G401.6 (cell line): ENCODE data around the gene PSPN.

Source experiments
- FAIRE-seq: peaks from 2 replicates; lab custom pipeline; 2012; peaks lifted over from hg19 to GRCh38; lab: Jason Lieb, UNC

Gene PSPN, protein sequence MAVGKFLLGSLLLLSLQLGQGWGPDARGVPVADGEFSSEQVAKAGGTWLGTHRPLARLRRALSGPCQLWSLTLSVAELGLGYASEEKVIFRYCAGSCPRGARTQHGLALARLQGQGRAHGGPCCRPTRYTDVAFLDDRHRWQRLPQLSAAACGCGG

DNA sequence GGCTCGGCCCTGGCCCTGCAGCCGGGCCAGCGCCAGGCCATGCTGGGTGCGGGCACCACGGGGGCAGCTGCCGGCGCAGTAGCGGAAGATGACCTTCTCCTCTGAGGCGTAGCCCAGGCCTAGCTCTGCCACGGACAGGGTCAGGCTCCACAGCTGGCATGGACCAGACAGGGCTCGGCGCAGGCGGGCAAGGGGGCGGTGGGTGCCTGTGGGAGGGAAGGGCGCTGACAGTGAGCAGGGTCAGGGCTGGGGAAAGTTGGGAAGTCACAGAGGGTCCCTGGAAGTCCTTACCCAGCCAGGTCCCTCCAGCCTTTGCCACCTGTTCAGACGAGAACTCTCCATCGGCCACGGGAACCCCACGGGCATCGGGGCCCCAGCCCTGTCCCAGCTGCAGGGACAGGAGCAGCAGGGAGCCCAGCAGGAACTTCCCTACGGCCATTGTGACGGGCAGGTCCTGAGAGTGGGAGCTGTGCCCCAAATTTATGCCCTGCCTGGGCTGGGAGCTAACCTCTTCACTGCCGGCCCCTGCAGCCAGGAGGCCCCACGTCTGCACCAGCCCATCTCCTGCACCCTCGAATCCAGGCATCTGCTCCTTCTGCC, at the start of gene PSPN:
Gene PSPN, minus strand, starts transcription at position 523 of the 600 bp plus-strand sequence. Its CDS starts 84 bp downstream, at position 439.
- no peak for FAIRE-seq

DNA sequence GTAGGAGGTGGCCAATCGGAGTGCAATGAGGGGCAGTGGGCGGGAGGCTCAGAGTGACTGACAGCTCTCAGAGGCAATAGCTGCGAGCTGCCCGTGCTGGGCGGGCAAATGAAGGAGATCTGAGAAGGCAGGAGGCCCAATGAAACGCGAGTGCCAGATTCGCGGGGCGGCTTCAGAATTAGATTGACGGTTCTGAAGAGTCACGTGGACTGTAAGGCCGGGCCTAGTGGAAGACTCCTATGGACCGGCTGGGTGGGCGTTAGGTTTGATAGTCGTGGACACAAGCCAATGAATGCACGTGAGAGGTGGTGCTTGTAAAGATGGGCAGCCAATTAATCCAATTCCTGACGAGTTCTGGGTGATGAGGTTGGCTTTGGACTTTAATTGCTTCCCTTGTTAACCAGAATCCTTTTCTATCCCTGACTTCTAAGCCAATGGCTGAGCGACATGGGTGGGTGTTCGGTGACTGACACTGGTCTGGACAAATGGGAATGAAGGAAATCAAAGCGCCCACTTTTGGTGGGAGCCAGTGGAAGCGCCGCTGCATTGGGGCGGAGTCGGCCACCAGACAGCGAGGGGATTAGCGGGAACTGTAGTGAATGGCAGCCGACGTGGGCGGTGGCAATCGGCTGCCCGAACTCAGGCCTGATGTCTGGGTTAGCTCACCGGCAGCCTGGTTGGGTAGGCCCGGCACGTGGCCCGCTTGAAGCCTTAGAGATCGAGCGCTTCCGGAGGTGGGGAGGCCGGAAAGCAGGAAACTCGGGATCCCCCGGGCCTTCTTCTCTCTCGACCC, 49.4 kb upstream of the PSPN start:
- peak; percentile 100 for FAIRE-seq

DNA sequence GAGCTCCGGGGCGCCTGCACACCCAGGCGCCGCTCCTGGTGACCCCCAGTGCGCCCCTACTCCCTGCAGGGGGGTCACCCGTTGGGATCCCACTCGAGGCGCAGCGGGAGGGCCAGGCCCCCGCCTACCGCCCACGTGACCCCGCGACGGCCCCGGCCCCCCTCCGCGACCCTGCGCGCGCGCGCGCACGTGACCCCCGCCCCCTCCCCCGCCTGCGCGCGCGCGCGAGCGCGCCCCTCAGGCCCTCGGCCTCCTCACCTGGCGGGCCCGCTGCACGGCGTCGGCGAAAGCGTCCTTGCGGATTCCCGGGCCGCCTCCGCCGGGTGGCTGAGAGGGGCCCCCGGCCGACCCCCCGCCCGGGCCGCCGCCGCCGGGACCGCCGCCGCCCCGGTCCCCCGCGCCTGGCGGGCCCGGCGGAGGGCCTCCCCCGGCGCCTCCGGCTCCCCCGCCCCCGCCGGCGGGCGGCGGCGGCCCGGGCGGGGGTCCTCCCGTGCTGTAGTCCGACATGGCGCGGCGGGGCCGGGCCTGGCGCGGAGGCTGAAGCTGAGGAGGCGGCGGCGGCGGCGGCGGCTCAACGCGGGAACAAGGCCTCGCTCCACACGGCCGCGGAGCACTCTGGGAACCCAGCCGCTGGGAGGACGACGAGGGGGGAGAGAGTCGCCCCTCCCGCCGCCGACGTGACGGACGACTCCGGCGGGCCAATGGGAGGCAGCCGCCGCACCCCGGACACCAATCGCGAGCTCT, 48.6 kb upstream of the PSPN start, which contains the start of gene KHSRP:
Gene KHSRP, minus strand, starts transcription at position 617 of the 744 bp plus-strand sequence. Its CDS starts 110 bp downstream, at position 507.
- FAIRE-seq, result no peak

DNA sequence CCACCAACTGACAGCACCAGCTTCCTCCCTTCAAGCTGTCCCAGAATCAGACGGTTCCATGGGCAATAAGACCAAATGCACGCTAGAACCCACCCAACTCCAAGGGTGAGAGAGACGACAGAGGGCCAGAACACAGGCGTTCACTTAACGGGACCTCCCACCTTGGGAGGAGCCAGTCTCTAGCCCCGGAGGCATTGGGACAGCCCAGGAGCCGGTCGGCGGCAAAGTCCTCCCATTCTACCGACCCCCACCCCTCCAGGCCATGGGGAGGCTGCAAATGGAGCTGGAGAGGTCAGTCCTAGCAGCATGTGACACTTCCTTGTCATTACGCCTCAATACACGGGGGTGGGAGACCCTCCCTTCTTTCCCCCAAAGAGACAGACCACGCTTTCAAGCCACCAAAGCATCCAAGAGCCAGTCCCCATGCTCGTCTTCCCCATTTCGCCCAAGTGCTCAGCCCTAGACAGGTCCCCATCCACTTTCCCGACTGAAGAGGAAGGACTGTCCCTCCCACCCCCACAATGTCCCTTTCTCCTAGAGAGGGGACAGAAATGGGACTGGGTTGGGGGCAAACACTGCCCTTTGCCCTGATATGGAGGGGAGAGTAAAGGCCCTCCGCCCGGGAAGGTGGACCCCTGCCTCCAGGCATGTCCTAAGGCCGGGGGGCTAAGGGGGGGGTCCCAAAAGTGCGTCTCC, 47.9 kb upstream of the PSPN start:
- peak; percentile 65 for FAIRE-seq

DNA sequence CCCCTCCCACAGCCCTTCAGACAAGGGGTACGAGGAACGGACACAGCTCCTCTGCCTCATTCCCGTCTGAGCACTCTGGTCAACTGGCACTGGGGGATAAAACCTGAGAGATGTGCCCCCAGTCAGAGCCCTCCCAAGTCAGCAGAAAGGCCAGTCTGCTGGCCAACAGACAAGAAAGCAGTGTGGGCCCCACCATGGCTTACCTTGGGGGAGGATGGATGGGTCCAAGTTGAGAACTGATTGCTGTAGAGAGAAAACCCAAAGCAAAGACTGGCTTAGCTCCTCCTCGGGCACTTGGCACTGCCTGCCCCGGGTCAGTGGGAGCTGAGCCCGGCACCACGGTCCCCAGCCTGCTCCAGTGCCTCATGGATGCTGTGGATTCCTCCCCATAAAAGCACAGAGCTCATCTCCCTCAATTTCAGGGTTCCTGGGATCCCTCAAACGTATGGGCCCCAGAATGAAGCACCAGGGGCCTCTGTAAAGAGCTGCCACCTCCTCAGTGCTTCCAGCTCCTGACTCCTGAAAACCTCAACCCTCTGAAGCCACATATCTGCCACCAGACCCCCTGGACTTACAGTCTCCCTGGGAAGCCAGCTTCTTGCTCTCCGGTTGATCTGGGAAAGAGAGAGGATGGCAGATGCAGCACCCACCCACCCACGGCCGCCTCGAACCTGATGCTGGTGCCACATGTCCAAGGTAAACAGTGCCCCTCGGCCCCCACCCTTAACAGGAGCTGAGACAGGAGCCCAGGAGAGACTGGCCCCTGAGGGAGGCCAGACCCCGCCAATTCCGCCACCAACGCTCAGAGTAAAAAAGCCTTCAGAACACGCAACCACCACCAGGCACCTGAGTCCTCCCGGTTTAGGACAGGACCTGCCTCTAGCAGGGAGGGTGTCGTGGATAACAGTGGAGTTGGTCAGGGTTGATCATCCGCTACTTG, 45.6 kb upstream of the PSPN start:
- no peak for FAIRE-seq

DNA sequence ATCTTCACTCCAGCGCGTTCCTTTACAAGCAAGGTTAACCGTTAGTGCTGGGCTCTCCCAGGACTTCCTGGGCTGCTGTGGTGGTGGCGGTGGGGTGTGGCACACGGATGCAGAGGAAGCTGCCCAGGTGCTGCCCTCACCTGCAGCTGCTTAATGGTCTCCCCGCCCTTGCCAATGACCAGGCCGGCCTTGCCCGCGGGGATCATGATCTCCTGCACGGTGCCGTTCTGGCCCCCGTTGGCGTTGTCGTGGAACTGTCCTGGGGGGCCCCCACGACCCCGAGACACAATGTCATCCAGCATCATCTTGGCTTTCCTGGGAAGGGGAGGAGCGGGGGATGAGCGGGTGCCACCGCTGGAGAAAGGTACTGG, 42.8 kb upstream of the PSPN start:
- no peak for FAIRE-seq

DNA sequence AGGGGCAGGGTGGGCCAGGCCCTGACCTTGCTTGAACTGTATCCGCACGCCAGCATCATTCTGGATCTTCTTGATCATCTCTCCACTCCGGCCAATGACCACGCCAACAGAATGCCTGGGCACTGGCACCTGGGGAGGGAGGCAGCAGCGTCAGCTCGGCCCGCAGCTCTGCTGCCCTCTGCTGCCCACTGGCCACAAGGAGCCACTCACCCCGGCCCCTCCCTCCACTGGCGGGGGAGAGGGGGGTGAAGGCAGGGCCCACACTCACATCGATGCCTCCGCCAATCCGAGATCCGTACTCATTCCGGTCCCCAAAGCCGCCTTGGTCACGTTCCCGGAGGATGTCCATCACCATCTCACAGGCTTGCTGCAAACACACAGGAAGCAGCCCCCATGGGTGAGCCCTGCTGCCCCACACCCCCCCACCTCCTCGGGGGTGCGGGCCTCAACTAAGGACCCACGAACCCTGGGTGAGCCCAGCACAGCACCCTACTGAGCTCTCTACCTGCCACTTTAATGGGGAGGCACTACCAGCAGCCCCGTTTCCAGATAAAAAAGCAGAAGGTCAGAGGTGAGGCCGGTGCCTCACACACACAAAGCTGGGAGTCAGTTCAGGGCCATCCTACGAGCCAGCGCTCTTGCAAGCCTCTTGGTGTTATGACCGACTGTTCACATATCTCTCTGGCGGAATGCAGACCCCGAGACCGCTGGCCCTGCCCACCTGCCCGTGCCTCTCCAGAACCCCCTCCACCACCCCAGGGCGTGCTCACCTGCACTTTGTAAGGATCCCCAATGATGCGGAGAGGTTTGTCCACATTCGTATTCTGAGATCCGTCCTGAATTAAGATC, 42.2 kb upstream of the PSPN start:
- FAIRE-seq, result no peak

DNA sequence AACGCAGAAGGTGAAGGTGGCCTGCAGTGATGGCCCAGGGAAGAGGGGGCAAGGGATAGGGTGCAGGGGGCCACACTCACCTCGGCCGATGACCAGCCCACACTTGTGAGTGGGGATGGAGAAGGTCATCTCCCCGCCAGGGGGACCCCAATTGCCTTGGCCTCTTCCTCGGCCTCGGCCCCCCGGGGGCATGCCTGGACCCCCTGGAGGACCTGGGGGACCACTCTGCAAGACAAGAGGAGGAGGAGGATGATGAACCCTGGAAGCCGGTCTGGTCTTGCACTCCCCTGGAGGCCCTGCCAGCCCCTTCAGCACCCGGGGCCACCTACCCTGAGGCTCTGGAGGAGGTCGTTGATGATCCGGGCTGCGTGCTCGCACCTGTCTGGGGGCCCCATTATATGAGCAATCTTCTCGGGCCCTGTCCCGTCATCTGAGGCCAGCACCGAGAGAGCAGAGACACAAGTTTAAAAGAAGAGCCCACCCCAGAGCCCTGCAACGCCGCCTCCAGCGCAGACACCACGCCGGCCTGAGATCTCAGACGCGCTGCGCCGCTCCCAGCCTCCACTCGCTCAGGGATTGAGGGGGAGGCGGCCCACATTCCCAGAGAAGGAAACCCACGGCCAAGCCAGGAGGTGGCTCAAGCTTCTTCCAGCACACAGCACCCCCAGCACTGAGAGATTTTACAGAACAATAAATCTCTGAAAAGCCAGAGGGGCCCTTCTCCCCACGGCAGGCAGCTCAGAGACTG, 41.1 kb upstream of the PSPN start:
- FAIRE-seq, result no peak

DNA sequence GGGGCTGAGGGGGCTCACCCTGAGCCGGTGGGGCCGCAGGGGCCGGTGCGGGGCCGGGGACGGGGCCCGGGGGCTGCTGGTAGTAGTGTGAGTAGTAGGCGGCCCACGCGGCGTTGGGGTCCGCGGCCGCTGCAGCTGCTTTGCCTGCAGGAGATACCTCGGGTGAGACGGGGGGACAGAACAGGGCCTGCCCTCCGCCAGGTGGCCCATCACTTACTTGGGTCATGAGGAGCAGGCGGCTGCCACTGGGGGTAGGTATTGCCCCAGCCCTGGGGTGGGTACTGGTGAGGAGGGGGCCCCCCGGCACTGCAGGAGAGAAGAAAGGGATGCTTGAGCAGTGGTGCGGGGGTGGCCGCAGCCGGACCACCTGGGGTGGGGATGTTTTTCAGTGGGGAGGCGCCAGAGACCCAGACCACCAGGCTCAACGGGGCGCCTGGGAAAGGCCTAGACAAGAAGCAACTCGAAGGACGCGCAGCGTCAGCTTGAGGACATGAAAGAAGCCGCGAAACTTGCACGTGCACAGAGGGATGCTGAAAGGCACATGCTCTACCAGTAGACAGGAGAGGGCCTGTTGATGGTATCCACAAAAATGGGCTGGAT, 40.0 kb upstream of the PSPN start:
- FAIRE-seq, result no peak

DNA sequence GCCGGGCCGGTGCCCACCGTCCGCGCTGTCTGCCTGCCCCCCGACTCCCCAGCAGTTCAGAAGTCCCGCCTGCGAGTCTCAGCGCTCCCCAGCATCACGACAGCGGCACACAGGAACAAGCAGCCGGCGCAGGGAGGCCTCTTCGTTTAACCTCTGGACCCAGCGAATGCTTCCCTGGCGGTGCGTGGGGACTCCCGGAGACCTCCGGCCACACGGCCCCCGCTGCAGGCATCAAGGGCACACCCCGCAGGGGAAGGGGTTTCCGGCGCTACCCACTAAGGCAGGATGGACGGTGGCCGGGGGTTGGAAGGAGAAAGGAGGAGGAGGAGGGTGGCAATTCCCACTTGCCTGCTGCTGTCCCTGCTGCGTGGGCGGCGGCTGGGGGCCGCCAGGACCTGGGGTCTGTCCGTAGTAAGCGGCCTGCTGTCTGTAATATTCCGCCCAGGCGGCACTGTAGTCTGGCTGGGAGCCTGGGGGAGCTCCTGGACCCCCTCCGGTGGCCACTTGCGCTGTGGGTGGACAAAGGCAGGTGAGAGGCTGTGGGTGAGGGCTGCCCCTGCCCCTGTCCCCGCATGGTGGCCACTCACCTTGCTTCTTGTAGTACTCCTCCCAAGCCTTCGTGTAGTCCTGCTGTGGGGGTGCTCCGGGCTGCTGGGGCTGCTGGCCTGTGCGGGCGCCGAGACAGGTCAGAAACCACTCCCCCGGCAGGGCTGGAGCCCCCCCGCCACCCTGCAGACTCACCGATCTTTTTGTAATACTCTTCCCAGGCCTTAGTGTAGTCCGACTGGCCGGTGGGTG, 39.3 kb upstream of the PSPN start:
- FAIRE-seq, result no peak

DNA sequence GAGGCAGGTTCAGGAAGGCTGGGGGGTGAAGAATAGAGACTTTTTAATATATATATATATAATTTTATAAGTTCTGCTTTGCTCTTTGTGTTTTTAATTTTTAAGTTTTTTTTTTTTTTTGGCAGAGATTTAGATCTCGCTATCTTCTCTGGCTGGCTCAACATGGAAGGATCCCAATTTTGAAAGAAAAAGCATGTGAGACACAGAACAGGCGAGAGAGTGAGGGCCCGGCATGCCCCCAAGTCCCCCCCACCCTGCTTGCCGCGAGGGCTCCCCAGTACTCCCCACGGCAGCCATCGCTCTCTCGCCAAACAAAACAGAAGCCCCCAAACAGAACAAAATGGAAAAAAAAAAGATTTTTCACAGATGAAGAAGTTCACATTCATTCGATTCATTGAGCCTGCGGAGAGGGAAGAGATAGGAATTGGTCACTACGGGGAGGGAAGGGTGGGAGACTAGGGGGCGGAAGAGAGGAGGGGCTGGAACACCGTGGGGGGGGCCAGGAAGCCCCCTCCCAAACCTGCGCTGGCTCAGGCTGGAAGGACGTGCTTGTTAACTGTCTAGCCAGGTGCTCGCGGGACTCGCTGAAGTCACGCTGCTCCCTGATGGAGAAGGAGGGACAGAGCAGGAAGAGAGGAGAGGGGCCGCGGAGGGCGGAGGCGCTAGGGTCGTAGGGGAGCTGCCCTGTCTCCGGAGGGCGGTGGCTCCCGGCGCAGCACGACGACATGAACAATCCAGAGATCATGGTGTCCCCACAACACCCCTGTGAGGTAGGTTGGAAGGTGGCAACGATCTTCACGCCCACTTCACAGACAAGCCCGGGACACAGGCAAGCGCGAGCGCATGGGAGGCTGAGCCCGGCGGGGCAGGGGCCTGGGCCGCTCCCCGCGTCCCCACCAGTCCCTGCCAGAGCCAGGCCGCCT, 38.2 kb upstream of the PSPN start:
- FAIRE-seq, result peak; percentile 8

DNA sequence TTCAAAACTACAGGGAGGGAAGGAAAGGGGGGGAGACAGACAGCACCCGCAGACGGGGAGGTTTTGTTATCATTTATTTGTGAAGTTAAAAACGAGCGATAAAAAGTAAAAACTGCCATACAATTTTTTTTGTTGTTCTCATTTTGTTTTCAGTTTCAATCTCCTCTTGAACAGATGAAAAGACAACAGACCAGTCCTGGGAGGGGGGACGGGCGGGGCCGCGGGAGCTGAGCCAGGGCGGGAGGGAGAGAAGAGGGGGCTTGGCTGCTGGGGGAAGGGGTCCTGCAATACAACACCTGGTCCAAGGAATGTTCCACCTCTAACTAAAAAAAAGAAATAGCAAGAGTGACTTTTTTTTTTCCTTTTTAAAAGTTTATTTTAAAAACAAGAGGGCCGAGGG, 37.6 kb upstream of the PSPN start:
- FAIRE-seq, result no peak

DNA sequence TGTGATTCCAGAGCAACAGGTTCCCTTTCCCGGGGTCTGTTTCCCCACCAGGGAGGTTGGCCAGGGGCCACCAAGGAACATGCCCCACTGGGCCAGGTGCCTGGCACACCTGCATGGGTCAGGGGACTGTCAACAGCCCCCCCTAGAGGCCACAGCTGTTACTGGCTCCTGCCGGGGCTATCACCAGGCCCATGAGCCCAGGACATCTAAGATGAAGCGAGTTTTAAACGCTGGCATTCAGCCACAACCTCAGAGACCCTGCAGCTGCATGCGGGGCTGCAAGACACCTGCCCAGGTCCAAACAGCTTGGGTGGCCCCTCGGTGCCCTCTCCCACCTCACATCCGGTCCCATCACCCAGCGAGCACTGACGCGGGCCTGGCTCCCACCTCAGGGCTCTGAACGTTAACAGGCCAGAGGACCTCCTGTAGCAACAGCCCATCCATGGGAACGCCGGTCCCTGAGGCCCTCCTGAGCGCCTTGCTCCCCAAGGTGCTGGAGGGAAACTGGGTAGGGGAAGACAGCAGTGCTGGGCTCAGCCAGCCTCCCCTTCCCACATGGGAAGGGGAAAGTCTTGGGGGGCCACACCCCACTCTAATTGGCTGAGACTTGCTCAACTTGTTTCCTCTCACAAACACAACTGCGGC, 36.8 kb upstream of the PSPN start:
- FAIRE-seq, result no peak

DNA sequence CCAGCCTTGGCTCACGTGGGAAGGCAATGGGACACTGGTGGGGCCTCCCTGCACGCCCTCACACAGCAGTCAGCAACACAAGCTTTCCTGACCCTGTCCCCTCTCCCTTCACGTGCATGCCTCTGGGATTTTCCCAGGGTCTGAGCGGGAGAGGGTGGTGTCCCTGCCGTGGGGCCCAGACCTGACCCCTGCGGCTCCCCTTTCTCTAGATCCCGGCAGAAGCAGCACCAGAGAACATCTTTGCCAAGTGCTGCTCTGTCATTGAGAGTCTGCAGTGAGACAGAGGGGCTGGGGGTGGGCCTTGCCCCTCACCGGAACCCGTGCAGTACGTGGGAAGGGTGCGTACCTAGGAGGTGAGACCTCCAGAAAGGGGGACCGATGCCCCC, 36.3 kb upstream of the PSPN start:
- no peak for FAIRE-seq

DNA sequence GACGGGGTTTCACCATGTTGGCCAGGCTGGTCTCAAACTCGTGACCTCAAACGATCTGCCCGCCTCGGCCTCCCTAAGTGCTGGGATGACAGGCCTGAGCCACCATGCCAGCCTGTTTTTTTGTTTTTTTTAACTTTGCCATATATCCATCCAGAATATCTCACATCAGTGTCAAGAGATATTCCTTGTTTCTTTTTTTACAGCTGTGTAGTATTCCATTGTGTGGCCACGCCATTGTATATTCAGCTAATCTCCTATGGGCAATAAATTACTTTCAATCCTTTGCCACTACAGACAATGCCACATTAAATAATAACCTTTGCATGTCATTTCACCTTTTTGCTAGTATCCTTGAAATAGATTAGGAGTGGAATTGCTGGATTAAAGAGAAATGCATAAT, 33.6 kb upstream of the PSPN start:
- no peak for FAIRE-seq

DNA sequence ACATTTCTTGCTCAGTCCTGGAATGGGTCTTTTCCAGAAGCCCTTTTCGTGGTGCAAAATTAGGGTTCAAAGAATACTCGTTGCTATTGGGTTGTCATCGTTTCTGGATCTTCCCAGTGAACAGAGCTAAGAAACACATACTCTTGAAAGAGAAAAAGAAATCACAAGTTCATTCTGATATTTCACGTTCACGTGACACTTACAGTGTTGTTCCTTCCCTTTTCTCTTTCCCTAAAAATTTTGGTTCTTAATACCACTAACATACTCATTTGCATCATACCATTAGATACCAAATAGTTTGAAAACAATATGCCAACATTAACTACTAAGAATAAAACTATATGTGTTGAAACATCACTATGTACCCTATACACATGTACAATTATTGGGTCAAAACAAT, 30.7 kb upstream of the PSPN start:
- FAIRE-seq, result peak; percentile 83
